Kidney (tissue), 14 donors: ENCODE results near the gene HAPSTR1. TPM values are rescaled to one million over a fixed set of nuclear protein-coding genes. Genes with fewer than 3 reads are reported as not detected.

ENCODE experiments used
- DNase-seq, 5 donors: peaks; one replicate each; pipeline ENCODE4 v3.0.0-alpha.2; 2013 to 2020
- FAIRE-seq: peaks from 2 replicates; lab custom pipeline; 2012; peaks lifted over from hg19 to GRCh38; lab: Jason Lieb, UNC
- H3K27ac ChIP-seq, 2 donors: one replicate each; pipeline ENCODE4 v1.7.0; 2013; ENCODE audit warnings: low read depth in 2 of 2, low read length in 2 of 2, inconsistent platforms in 1 of 2
- H3K27me3 ChIP-seq: one replicate; pipeline ENCODE4 v1.7.1; 2013; ENCODE audit warnings: low read length, inconsistent platforms; ENCODE audit not compliant: control insufficient read depth, insufficient read depth
- H3K36me3 ChIP-seq, 3 donors: one replicate each; pipeline versions ENCODE4 v1.7.0 to v1.7.1; 2013; ENCODE audit warnings: low read length in 3 of 3, control low read depth in 1 of 3, inconsistent platforms in 1 of 3; ENCODE audit not compliant: insufficient read depth in 3 of 3, control insufficient read depth in 2 of 3
- H3K4me1 ChIP-seq, 3 donors: one replicate each; pipeline versions ENCODE4 v1.7.0 to v1.7.1; 2013; ENCODE audit warnings: low read length in 3 of 3, inconsistent platforms in 1 of 3, low read depth in 1 of 3; ENCODE audit not compliant: control insufficient read depth in 2 of 3, insufficient read depth in 2 of 3
- H3K4me3 ChIP-seq, 3 donors: one replicate each; pipeline versions ENCODE4 v1.7.0 to v1.8.1; 2013; ENCODE audit warnings: low read length in 3 of 3, control low read depth in 1 of 3, inconsistent platforms in 1 of 3
- H3K9ac ChIP-seq, 3 donors: one replicate each; pipeline versions ENCODE4 v1.7.0 to v1.7.1; 2013; ENCODE audit warnings: low read length in 3 of 3, control low read depth in 1 of 3, inconsistent platforms in 1 of 3
- H3K9me3 ChIP-seq, 3 donors: one replicate each; pipeline versions ENCODE4 v1.7.0 to v1.7.1; 2013; ENCODE audit warnings: low read length in 3 of 3, control low read depth in 1 of 3, inconsistent platforms in 1 of 3; ENCODE audit not compliant: control insufficient read depth in 2 of 3, insufficient read depth in 1 of 3
- intact Hi-C: fragments of 100-400 bp; cut with DNase I; formaldehyde crosslinking; loops from one replicate; pipeline ENCODE4 v1.11.1; 2022
- polyA plus RNA-seq: library from polyadenylated mRNA; stranded (reverse); fragments of 350-450 nt; fragmentation: Illumina TruSeq; extraction: RNeasy Lipid Tissue Mini Kit (QIAGEN cat#74804); gene quantifications from one replicate; pipeline ENCODE4 v1.2.3, GENCODE V29; 2014; ENCODE audit warnings: low read depth, low replicate concordance; ENCODE audit not compliant: insufficient read depth
- total RNA-seq: library from RNA; stranded (reverse); fragmentation: NEBNext Ultra II Directional; extraction: Animal tissue kit (Norgen Biotek cat#: 25700); gene quantifications from one replicate; pipeline ENCODE4 v1.2.1, GENCODE V29; 2021
- TF ChIP-seq, protein P1 (sequence below): IDR thresholded peaks from 3 replicates; pipeline ENCODE4 v1.5.1; 2012; ENCODE audit warnings: mild to moderate bottlenecking, moderate library complexity, borderline replicate concordance; ENCODE audit not compliant: insufficient read depth; ENCODE audit errors: extremely low read depth
- donor health status: control.
- donor health status: control.
- donor health status: control.
- donor health status: control.
- donor health status: control.
- donor health status: DM: yes; HTN: yes; CAD: no.
- donor health status: Normal renal cell carcinoma (clear cell type).

Gene HAPSTR1
- total and polyA plus RNA-seq, 2 donors from 2014 or later = 14.7 to 77.0 TPM

DNA sequence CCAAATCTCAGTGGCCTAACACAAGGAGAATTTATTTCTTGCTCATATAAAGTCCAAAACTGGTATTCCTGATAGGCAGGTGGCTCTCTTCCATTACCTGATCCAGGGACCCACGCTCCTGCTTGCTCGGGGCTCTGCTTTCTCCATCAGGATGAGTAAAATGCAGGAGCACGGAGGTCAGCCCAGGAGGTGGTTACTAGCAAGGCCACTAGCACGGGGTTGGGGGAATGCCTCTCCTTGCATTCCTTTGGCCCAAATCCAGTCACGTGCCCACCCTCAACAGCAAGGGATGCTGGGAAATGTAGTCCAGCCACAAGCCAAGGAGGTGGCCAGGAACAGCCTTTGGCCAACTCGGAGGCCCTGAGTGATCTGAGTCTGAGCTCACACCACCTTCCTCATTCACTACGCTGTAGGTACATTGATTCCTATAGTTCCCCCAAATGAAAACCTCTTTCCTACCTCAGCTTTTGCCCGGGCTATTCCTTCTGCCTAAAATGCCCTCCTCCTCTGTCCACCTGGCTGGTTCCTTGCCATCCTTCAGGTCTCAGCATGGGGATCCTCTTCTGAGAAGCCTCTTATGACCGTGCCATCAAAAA lies 38.3 kb upstream of the HAPSTR1 start:
- H3K9ac ChIP-seq = no peak overlapping the region
- peaks cover 0 to 3% (median 2%) of the 10 kb centered on the region in 3 donors for H3K4me1 ChIP-seq
- intact Hi-C loops = no loop called here
- TF ChIP-seq, protein P1, sequence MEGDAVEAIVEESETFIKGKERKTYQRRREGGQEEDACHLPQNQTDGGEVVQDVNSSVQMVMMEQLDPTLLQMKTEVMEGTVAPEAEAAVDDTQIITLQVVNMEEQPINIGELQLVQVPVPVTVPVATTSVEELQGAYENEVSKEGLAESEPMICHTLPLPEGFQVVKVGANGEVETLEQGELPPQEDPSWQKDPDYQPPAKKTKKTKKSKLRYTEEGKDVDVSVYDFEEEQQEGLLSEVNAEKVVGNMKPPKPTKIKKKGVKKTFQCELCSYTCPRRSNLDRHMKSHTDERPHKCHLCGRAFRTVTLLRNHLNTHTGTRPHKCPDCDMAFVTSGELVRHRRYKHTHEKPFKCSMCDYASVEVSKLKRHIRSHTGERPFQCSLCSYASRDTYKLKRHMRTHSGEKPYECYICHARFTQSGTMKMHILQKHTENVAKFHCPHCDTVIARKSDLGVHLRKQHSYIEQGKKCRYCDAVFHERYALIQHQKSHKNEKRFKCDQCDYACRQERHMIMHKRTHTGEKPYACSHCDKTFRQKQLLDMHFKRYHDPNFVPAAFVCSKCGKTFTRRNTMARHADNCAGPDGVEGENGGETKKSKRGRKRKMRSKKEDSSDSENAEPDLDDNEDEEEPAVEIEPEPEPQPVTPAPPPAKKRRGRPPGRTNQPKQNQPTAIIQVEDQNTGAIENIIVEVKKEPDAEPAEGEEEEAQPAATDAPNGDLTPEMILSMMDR = no peak
- H3K27ac ChIP-seq = no peak overlapping the region
- FAIRE-seq (no peak), DNase-seq (peak in 4 of 5 donors; percentile 69 to 86 (median 74))
- H3K36me3 ChIP-seq = no peaks in the 10 kb centered on the region
- no peaks in the 10 kb centered on the region for H3K27me3 ChIP-seq
- no peak overlapping the region for H3K4me3 ChIP-seq
- no peaks in the 10 kb centered on the region for H3K9me3 ChIP-seq

DNA sequence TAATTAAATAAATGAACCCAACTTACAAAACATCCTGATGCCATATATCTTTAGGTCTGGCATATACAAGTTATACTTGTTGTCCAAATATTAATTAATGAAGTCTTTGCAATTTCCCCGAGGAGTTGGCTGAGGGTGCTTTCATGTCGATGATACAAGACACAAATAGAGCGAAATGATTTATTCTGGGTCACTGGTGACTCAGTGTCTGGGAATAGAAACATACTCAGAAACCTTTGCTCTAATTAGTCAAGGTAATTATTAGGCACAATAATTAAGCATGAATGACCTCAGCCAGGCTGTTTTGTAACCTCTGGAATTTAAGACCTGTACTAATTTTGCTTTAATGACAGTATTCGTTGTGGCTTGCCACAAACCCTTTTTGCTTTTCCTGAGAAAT lies 37.0 kb upstream of the HAPSTR1 start:
- Histone ChIP-seq H3K4me1 (peaks cover 0 to 2% (median 0%) of the 10 kb centered on the region in 3 donors), H3K9ac (no peak overlapping the region), H3K27ac (no peak overlapping the region), H3K9me3 (no peaks in the 10 kb centered on the region), H3K4me3 (no peak overlapping the region), H3K36me3 (no peaks in the 10 kb centered on the region), H3K27me3 (no peaks in the 10 kb centered on the region)
- intact Hi-C loops = no loop called here
- no peak for FAIRE-seq
- TF ChIP-seq, protein P1 = no peak
- DNase-seq = no peak

DNA sequence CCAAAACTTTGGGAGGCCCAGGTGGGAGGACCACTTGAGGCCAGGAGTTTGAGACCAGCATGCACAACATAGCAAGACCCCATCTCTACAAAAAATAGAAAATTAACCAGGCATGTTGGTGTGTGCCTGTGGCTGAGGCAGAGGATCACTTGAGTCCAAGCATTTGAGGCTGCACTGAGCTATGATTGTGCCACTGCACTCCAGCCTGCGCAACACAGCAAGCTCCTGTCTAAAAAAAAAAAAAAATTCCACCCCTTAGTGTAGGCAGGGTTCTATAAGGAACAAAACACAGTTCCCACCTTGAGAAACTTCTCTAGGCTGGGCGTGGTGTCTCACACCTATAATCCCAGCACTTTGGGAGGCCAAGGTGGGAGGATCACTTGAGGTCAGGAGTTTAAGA lies 36.3 kb upstream of the HAPSTR1 start:
- H3K36me3 ChIP-seq = no peaks in the 10 kb centered on the region
- no peak for DNase-seq
- no peaks in the 10 kb centered on the region for H3K9me3 ChIP-seq
- intact Hi-C loops = no loop called here
- TF ChIP-seq, protein P1 = no peak
- H3K27ac ChIP-seq = no peak overlapping the region
- H3K4me1 ChIP-seq = peaks cover 0 to 2% (median 0%) of the 10 kb centered on the region in 3 donors
- H3K9ac ChIP-seq = no peak overlapping the region
- no peak for FAIRE-seq
- no peaks in the 10 kb centered on the region for H3K27me3 ChIP-seq
- no peak overlapping the region for H3K4me3 ChIP-seq

DNA sequence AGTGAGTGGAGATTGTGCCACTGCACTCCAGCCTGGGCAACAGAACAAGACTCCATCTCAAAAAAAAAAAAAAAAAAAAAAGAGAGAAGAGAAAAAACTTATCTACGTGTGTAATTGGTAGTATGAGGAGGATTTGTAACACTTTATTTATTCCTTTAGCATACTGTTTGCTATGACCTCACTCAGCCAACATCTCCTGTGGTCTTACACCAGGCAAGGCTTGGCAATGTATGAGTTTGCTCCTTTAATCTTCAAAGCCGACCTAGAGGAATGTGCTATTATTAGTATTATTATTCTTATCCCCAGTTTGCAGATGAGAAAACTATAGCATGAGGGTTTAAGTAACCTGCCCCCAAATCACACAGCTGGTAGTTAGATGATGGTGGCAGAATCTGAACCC lies 35.8 kb upstream of the HAPSTR1 start:
- Histone ChIP-seq H3K9ac (no peak overlapping the region), H3K27me3 (no peaks in the 10 kb centered on the region), H3K36me3 (no peaks in the 10 kb centered on the region), H3K4me1 (peaks cover 0 to 2% (median 0%) of the 10 kb centered on the region in 3 donors), H3K4me3 (no peak overlapping the region), H3K9me3 (no peaks in the 10 kb centered on the region), H3K27ac (no peak overlapping the region)
- intact Hi-C loops = no loop called here
- FAIRE-seq = no peak
- TF ChIP-seq, protein P1 = no peak
- no peak for DNase-seq
